HCT116 (cell line): Measurements from ENCODE around the gene BEND5.

Experiments
- CEBPB ChIP-seq: IDR thresholded peaks from 2 replicates; pipeline ENCODE4 v1.6.1; 2012; ENCODE audit warnings: low read depth
- EGR1 ChIP-seq: IDR thresholded peaks from 2 replicates; pipeline ENCODE4 v1.6.1; 2012; ENCODE audit warnings: low read depth
- ELF1 ChIP-seq: IDR thresholded peaks from 2 replicates; pipeline ENCODE4 v1.6.1; 2012; ENCODE audit warnings: low read depth, borderline replicate concordance
- EZH2phosphoT487 ChIP-seq: fragments of 200-600 bp; IDR thresholded peaks from 2 replicates; pipeline ENCODE4 v1.6.1; 2018; ENCODE audit warnings: antibody characterized with exemption, borderline replicate concordance
- FOSL1 ChIP-seq: IDR thresholded peaks from 2 replicates; pipeline ENCODE4 v1.6.1; 2012; ENCODE audit warnings: low read depth
- JUND ChIP-seq: IDR thresholded peaks from 2 replicates; pipeline ENCODE4 v1.6.1; 2012
- POLR2A ChIP-seq: IDR thresholded peaks from 2 replicates; pipeline ENCODE4 v1.7.0; 2011; ENCODE audit warnings: borderline replicate concordance; ENCODE audit not compliant: insufficient read depth, insufficient read length; ENCODE audit errors: extremely low read depth
- POLR2AphosphoS5 ChIP-seq: IDR thresholded peaks from 2 replicates; pipeline ENCODE4 v1.6.1; 2011; ENCODE audit warnings: mild to moderate bottlenecking, low read depth, low read length, moderate library complexity
- REST ChIP-seq: IDR thresholded peaks from 2 replicates; pipeline ENCODE4 v1.6.1; 2012; ENCODE audit warnings: low read depth
- YY1 ChIP-seq: IDR thresholded peaks from 2 replicates; pipeline ENCODE4 v1.6.1; 2011; ENCODE audit warnings: low read length, low read depth, moderate library complexity, mild to moderate bottlenecking; ENCODE audit not compliant: insufficient replicate concordance; ENCODE audit errors: extremely low read depth
- ZBTB33 ChIP-seq: IDR thresholded peaks from 2 replicates; pipeline ENCODE4 v1.6.1; 2011; ENCODE audit warnings: mild to moderate bottlenecking, low read length, moderate library complexity; ENCODE audit not compliant: insufficient replicate concordance; ENCODE audit errors: extremely low read depth
- ZNF274 ChIP-seq: fragments of 200-500 bp; sonication (Bioruptor generic); IDR thresholded peaks from 2 replicates; pipeline ENCODE4 v1.6.1; 2014; ENCODE audit warnings: mild to moderate bottlenecking, low read depth, low read length, inconsistent platforms
- TF ChIP-seq, protein P1 (sequence below), 3 experiments: fragments of 200-600 bp in 1 of 3; sonication (generic) in 1 of 3; IDR thresholded peaks in 2 of 3; conservative IDR thresholded peaks in 1 of 3; 2 replicates each; pipeline ENCODE4 v1.5.1; 2012 to 2017; ENCODE audit warnings: low read depth in 2 of 3, low read length in 2 of 3, antibody characterized with exemption in 1 of 3, borderline replicate concordance in 1 of 3, control low read depth in 1 of 3, mild to moderate bottlenecking in 1 of 3, mixed read lengths in 1 of 3, mixed run types in 1 of 3, moderate library complexity in 1 of 3; ENCODE audit not compliant: insufficient read depth in 1 of 3
- TF ChIP-seq, protein P2 (sequence below): IDR thresholded peaks from 2 replicates; pipeline ENCODE4 v1.6.1; 2012

DNA sequence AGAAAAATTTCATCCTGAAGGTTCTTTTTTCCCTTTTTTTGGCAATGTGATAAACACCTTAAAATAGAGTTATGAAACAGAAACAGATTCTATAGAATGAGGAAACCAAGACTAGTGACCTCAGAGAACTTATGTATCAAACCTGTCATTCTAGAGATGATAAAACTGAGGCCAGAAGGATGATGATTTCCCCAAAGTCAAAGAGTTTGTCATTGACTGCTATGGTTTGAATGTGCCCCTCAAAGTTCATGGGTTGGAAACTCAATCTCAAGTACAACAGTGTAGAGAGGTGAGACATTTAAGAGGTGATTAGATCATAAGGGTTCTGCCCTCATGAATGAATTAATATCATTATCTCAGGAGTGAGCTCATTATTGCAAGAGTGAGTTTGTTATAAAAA, 13.7 kb upstream of the BEND5 start:
- TF ChIP-seq, protein P1, sequence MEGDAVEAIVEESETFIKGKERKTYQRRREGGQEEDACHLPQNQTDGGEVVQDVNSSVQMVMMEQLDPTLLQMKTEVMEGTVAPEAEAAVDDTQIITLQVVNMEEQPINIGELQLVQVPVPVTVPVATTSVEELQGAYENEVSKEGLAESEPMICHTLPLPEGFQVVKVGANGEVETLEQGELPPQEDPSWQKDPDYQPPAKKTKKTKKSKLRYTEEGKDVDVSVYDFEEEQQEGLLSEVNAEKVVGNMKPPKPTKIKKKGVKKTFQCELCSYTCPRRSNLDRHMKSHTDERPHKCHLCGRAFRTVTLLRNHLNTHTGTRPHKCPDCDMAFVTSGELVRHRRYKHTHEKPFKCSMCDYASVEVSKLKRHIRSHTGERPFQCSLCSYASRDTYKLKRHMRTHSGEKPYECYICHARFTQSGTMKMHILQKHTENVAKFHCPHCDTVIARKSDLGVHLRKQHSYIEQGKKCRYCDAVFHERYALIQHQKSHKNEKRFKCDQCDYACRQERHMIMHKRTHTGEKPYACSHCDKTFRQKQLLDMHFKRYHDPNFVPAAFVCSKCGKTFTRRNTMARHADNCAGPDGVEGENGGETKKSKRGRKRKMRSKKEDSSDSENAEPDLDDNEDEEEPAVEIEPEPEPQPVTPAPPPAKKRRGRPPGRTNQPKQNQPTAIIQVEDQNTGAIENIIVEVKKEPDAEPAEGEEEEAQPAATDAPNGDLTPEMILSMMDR (IDR thresholded peaks at IDR 0.05 in 2 of 3, conservative IDR thresholded peaks at IDR 0.05 in 1 of 3; ENCODE audit: borderline replicate concordance in 1 of 3, insufficient read depth in 1 of 3, low read depth in 2 of 3, low read length in 2 of 3) = no peak
- TF ChIP-seq EZH2phosphoT487 (no peak), CEBPB (no peak), POLR2AphosphoS5 (no peak), FOSL1 (no peak), ZBTB33 (no peak), EGR1 (no peak), POLR2A (no peak), ELF1 (no peak), REST (no peak), YY1 (no peak), JUND (no peak), ZNF274 (no peak)
- TF ChIP-seq, protein P2, sequence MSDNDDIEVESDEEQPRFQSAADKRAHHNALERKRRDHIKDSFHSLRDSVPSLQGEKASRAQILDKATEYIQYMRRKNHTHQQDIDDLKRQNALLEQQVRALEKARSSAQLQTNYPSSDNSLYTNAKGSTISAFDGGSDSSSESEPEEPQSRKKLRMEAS = no peak
